ENCODE data around the gene DNM3. TPM values are rescaled to one million over a fixed set of nuclear protein-coding genes. Genes with fewer than 3 reads are reported as not detected.

DNM3 gene
- total RNA-seq, 6 experiments from 2014 or later: 0.25 to 0.73 (median 0.39) TPM

DNA sequence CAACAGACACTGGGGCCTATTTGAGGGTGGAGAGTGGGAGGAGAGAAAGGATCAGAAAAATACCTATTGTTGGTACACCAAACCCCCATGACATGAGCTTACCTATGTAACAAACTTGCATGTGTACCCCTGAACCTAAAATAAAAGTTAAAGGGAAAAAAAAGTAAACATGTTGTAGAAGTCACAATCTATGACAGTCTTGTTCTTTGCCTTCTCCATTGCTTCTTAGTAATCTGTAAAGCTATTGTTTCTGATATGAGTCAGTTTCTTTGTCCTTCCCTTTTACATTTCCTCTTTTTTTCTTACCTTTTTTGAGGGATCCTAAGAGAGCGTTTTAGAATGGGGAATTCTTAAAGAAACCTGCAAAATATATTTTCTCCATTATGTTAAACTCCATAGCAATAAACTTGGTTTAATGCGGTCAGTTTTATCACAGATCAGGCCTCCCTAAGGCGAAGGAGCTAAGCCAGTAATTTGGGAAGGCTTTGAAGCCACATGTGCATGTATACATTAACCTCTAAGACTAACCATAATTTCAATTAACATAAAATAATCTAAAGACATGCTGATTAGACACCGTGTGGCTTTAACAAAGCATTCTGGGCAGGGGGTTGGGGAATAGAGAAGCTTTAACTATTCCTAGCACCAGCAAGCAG, 501.4 kb downstream of the DNM3 start:
- Mint-ChIP-seq H3K4me3 (peak overlapping the region; percentile 84), H3K4me1 (ENCODE audit: low read depth) (peaks cover 34% of the 10 kb centered on the region), H3K9me3 (peaks cover 16% of the 10 kb centered on the region), H3K27ac (peak overlapping the region; percentile 96), H3K36me3 (ENCODE audit: low read depth) (peaks cover 18% of the 10 kb centered on the region), H3K27me3 (ENCODE audit: insufficient read depth) (peaks cover 1% of the 10 kb centered on the region; the same call in 1 of the 2 replicates)
- no peak for TF ChIP-seq CTCF (IDR thresholded peaks at IDR 0.05)
- DNase-seq: no peak

- no peak for TF ChIP-seq CTCF (IDR thresholded peaks at IDR 0.05)
- Mint-ChIP-seq H3K9me3 (peaks cover 16% of the 10 kb centered on the region), H3K4me1 (ENCODE audit: low read depth) (peaks cover 34% of the 10 kb centered on the region), H3K4me3 (peak overlapping the region; percentile 84), H3K27ac (peak overlapping the region; percentile 96), H3K36me3 (ENCODE audit: low read depth) (peaks cover 18% of the 10 kb centered on the region), H3K27me3 (ENCODE audit: insufficient read depth) (peaks cover 1% of the 10 kb centered on the region; the same call in 1 of the 2 replicates)
- DNase-seq: peak; percentile 73
Observed at GRCh38 chr1:172343240-172344160, 502.2 kb downstream of the DNM3 start.

GRCh38 chr1:172344444-172344843, 503.1 kb downstream of the DNM3 start:
- H3K27ac Mint-ChIP-seq: peak overlapping the region; percentile 96

GRCh38 chr1:172345077-172345476, 503.8 kb downstream of the DNM3 start:
- H3K27me3 Mint-ChIP-seq (ENCODE audit: insufficient read depth): peaks cover 1% of the 10 kb centered on the region; the same call in 1 of the 2 replicates
- no peak for TF ChIP-seq CTCF (IDR thresholded peaks at IDR 0.05)
- no peak overlapping the region for H3K27ac Mint-ChIP-seq
- peaks cover 34% of the 10 kb centered on the region for H3K4me1 Mint-ChIP-seq (ENCODE audit: low read depth)
- peaks cover 16% of the 10 kb centered on the region for H3K9me3 Mint-ChIP-seq
- DNase-seq: no peak
- H3K36me3 Mint-ChIP-seq (ENCODE audit: low read depth): peaks cover 18% of the 10 kb centered on the region
- no peak overlapping the region for H3K4me3 Mint-ChIP-seq

More at GRCh38 chr1:172344444-172344843, 503.1 kb downstream of the DNM3 start:
- no peak for DNase-seq
- peak overlapping the region; percentile 84 for H3K4me3 Mint-ChIP-seq
- TF ChIP-seq CTCF (IDR thresholded peaks at IDR 0.05): no peak
- peaks cover 1% of the 10 kb centered on the region; the same call in 1 of the 2 replicates for H3K27me3 Mint-ChIP-seq (ENCODE audit: insufficient read depth)
- H3K4me1 Mint-ChIP-seq (ENCODE audit: low read depth): peaks cover 34% of the 10 kb centered on the region
- H3K9me3 Mint-ChIP-seq: peaks cover 16% of the 10 kb centered on the region
- H3K36me3 Mint-ChIP-seq (ENCODE audit: low read depth): peaks cover 18% of the 10 kb centered on the region

DNA sequence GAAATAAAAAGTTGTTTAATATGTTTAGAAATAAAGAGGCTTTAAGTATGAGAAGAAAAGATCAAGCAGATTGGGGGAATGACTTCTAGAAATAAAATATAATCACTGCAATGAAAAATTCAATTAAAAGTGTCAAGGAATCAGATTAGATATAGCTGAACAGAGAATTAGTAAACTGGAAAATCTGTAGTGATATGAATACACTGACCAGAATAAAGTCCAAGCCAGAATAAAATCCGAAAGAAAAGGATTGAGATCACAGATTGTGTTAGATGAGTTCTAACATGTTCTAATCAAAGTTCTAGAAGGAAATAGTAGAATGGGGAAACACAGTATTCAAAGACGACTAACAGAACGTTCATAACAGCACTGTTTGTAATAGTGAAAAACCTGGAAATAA, 506.1 kb downstream of the DNM3 start:
- no peak for TF ChIP-seq CTCF (IDR thresholded peaks at IDR 0.05)
- Mint-ChIP-seq H3K27ac (no peak overlapping the region), H3K27me3 (ENCODE audit: insufficient read depth) (peaks cover 1% of the 10 kb centered on the region; the same call in 1 of the 2 replicates), H3K4me1 (ENCODE audit: low read depth) (peaks cover 44% of the 10 kb centered on the region), H3K36me3 (ENCODE audit: low read depth) (peaks cover 18% of the 10 kb centered on the region), H3K9me3 (peaks cover 16% of the 10 kb centered on the region), H3K4me3 (no peak overlapping the region)
- no peak for DNase-seq

Measured in HFFc6 (cell line).